Fibroblast of mammary gland (primary cell): ENCODE measurements around the gene TP53BP2.

Experiments used
- DNase-seq: peaks from one replicate; pipeline ENCODE4 v3.0.0-alpha.2; 2010; ENCODE audit warnings: low read depth
- H3K4me3 ChIP-seq: 2 replicates; pipeline ENCODE4 v1.5.1; 2011; ENCODE audit warnings: low read depth, mild to moderate bottlenecking, low read length, moderate library complexity; ENCODE audit not compliant: control insufficient read depth
- CTCF ChIP-seq: conservative IDR thresholded peaks from 2 replicates; pipeline ENCODE4 v1.5.1; 2011; ENCODE audit warnings: low read depth, low read length, inconsistent platforms; ENCODE audit not compliant: control insufficient read depth, insufficient read depth

Gene TP53BP2

GRCh38 chr1:223794136-223794880 is 51.4 kb downstream of the TP53BP2 start:
- H3K4me3 ChIP-seq: no peak overlapping the region
- no peak for DNase-seq
- no peak for TF ChIP-seq CTCF

GRCh38 chr1:223793716-223794115 is 52.0 kb downstream of the TP53BP2 start:
- no peak for TF ChIP-seq CTCF
- H3K4me3 ChIP-seq: no peak overlapping the region
- no peak for DNase-seq

- TF ChIP-seq CTCF: no peak
- no peak overlapping the region for H3K4me3 ChIP-seq
- no peak for DNase-seq
Measured at GRCh38 chr1:223792046-223792445, 53.7 kb downstream of the TP53BP2 start.

- no peak overlapping the region for H3K4me3 ChIP-seq
- TF ChIP-seq CTCF: no peak
- no peak for DNase-seq
Measured at GRCh38 chr1:223788746-223789415, 56.9 kb downstream of the TP53BP2 start.

- no peak for DNase-seq
- H3K4me3 ChIP-seq: no peak overlapping the region
- no peak for TF ChIP-seq CTCF
Measured at GRCh38 chr1:223785808-223786207, 59.9 kb downstream of the TP53BP2 start.

GRCh38 chr1:223784541-223784940 is 61.2 kb downstream of the TP53BP2 start:
- no peak for DNase-seq
- H3K4me3 ChIP-seq: no peak overlapping the region
- no peak for TF ChIP-seq CTCF
